ENCODE measurements around the gene ULK2.
A peak's percentile ranks its signal among the peaks of the same experiment; 100 is the strongest.
"Not testable (repeated sequence)": the region's sequence is repeated elsewhere in the genome, so short reads cannot be mapped to it uniquely, and the experiment has no call there.

The ULK2 gene

DNA sequence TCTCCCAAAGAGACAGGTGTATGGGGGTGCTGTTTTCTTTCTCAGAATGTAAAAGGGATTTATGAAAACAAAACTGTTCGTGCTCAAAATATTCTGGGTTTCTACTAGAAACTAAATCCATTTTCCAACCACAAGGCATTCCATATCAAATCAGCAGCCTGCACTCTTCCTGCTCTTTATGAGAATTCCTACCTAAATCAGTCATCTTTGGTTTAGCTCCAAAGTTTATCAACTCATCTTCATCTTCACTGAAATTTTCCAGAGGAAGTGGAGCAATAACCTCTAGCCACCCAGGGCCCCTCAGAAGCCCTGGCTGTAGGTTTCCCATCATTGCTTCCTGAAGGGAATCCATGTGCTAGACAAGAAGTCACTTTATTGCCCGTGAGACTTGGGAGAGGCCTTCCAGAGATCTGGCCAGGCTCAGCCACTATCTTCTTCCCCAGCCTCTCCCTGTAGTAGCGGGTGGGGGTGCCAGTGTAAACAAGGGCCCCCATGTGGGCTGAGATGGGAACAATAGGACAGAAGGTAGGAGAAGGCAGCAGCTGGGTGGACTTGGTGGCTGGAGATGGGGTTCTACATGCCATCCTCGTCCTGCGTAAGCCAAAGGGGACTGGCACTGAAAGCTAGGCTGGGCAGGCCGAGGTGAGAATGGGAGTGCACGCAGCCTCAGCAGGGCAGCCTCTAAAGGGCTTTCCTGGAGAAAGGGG lies 97.6 kb downstream of the ULK2 start:
- no peak for DNase-seq (ENCODE audit: extremely low read depth in 1 of 2, low read depth in 1 of 2)

DNA sequence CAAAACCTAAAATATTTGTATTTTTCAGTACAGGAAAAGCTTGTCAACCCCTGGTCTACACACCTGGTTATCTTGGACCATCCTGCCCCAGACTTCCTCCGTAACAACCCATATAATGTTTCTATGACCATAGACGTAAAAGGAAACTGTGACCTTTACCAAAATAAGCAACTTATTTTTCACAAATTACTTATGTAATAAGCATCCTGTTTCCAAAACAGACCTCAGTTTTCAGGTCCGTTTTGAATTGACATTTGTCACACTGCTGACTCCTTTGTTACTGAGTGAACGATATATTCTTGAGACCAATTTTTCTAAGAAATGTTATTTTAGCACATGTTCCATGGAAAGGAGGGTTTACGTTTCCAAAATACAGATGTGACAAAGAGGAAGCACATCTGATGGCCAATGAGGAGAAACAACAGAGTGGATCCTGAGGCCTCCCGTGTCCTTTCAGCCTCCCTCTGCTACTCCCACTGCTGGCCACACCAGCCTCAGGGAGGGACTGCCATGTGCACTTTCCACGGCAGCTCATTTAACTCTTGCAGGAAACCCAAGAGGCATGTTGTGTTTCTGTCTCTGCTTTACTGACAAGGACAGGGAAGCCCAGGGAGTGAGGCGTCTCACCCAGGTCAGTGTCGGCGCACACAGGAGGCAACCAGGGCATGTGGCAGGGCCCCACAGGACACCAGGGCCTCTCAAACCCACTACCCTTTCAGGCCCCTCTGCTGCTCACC lies 99.5 kb downstream of the ULK2 start:
- DNase-seq (ENCODE audit: extremely low read depth in 1 of 2, low read depth in 1 of 2): no peak

- DNase-seq (ENCODE audit: extremely low read depth in 1 of 2, low read depth in 1 of 2): peak; percentile 39 to 69
These were observed 101.1 kb downstream of the ULK2 start for GRCh38 chr17:19766421-19767270.

GRCh38 chr17:19766016-19766415 lies 101.7 kb downstream of the ULK2 start:
- DNase-seq (ENCODE audit: extremely low read depth in 1 of 2, low read depth in 1 of 2): no peak

DNA sequence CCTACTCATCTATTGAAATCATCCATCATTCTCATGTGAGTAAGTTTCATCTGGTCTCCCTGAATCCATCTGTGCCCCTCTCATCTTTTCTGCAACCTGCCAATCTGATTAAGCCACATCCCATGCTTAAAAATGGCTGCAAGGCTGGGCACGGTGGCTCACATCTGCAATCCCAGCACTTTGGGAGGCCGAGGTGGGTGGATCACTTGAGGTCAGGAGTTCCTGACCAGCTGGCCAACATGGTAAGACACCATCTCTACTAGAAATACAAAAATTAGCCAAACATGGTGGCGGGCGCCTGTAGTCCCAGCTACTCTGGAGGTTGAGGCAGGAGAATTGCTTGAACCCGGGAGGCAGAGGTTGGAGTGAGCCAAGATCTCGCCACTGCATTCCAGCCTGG lies 103.7 kb downstream of the ULK2 start:
- not testable (repeated sequence) for DNase-seq (ENCODE audit: extremely low read depth in 1 of 2, low read depth in 1 of 2)

GRCh38 chr17:19763416-19763815 lies 104.3 kb downstream of the ULK2 start:
- no peak for DNase-seq (ENCODE audit: extremely low read depth in 1 of 2, low read depth in 1 of 2)

DNA sequence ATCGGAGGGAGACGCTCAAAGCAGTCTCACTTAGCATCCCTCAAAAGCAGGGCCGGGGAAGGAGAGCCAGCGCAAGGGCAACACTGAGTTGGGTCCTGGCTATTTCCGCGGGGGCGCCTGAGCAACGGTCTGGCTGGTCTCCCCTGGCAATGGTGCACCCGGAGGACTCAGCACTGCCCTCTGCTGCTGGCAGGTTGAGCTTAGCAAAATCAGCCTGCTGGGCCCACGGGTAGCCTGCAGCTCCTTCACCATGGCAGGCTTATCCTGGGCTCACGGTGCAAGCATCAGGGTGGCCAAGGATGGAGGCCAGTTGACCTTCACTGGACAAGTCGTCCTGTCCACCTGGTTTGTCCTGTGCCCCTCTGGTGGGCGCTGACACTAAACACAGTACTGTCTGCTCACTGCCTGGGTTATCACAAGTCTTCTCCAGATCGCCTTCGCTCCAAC lies 105.2 kb downstream of the ULK2 start:
- peak; percentile 41 to 44 for DNase-seq (ENCODE audit: extremely low read depth in 1 of 2, low read depth in 1 of 2)

DNA sequence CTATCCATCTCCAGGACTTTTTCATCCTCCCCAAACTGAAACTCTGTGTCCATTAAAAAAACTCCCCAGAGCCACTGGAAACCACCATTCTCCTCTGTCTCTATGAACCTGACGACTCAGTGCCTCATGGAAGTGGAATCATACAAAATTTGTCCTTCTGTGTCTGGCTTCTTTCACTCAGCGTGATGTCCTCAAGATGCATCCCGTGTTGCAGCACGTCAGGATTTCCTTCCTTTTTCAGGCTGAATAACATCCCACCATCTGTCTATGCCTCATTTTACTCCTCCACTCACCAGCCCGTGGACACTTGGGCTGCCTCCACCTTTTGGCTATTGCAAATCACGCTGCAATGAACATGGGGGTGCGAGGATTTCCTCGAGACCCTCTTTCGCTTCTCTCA lies 107.0 kb downstream of the ULK2 start:
- DNase-seq (ENCODE audit: extremely low read depth in 1 of 2, low read depth in 1 of 2): no peak

DNA sequence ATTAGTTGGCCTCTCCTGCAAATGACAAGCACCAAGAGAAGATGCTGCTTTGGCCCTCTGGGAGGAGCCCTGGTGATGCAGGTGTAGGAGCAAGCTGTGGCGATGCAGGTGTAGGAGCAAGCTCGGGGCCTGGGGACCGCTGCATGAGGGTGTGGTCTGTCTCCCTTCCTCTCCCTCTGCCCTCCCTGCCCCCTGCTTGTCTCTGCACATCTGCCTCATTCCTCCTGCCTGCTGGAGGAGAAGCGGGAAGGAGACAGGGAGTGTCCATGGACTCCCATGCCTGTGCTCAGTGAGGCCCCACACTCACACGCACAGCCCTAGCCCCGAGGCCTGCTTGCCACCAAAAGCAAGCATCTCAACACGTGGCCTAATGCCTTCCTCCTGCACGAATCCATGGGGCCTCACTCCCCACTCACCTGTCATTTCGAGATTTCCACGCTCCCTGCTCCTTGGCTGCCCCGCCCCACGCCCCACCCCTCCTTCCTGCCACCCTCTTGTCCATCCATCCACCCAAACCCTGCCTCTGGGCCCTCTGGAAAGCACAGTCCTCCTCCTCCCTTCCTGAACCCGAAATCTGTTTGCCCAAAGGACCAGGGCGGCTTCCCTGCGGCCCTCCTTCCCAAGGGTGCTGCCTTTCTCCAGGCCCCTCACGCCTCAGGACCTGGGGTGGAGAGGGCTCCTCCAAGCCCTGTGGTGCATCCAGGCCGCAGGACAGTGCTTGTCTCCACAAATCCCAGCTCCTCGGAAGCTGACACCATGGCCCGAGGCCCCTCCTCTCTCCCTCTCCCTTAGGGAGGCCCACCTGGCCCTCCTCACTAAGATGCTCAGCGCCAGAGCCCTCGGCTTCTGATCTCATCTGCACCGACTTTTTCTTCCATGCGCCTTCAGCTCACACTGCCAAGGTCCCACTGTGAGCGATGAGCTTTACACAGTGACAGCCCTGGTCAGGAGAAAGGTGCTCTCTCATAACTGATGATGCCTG lies 107.9 kb downstream of the ULK2 start:
- no peak for DNase-seq (ENCODE audit: extremely low read depth in 1 of 2, low read depth in 1 of 2)

GRCh38 chr17:19757536-19758180 lies 110.1 kb downstream of the ULK2 start:
- no peak for DNase-seq (ENCODE audit: extremely low read depth in 1 of 2, low read depth in 1 of 2)

GRCh38 chr17:19756546-19756945 lies 111.2 kb downstream of the ULK2 start:
- no peak for DNase-seq (ENCODE audit: extremely low read depth in 1 of 2, low read depth in 1 of 2)

DNA sequence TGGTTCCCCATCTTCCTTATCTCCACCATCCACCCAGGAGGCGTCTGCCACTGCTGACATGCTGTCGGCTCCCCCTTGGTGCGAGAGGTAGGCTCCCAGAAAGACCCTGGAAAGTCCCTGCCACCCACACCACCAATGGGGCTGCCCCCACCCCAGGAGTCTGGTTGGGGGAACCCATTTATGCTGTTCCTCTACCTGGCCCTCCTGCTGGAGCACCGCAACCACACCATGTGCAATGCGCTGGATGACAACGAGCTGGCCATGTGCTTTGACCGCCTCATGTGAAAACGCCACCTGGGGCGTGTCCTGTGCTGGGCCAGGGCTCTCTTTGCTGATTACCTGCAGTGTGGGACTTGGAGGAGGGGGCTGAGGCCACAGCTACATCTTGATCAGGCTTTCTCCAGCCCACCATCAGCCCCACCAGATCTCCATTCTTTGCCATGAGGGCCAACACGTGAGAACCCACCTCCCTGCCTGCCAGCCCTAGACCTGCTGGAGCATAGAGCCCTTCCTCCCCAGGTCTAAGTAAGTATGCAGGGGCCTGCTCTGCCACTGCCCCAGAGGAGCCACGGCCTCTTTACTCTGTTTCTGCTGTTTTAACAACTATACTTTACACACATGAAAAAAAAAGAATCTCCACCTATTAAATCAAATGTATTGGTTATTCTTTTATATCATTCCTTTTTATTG lies 111.8 kb downstream of the ULK2 start:
- DNase-seq (ENCODE audit: extremely low read depth in 1 of 2, low read depth in 1 of 2): no peak

GRCh38 chr17:19755392-19755791 lies 112.3 kb downstream of the ULK2 start:
- DNase-seq (ENCODE audit: extremely low read depth in 1 of 2, low read depth in 1 of 2): no peak

- no peak for DNase-seq (ENCODE audit: extremely low read depth in 1 of 2, low read depth in 1 of 2)
These were observed 113.9 kb downstream of the ULK2 start for GRCh38 chr17:19753661-19754463.

DNA sequence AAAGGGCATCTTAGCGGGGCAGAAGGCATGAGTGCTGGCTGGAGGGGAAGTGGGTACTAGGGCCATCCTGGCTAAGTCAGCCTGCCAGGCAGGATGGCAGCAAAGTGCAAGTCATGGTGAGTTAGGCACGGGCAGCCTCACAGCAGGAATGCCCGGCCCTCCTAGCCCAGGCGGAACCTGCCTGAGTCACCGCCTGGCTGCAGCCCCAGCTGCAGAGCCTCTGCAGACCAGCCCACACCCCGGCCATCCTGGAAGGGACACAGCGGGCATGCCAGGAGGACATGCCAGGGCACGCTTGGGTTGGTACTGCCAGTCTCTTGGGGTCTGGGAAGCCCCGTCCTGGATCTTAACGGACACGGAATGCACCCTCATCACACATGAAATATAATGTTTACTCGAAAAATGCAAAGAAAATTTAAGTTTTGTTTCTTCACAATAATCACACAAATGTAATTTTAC lies 114.7 kb downstream of the ULK2 start:
- DNase-seq (ENCODE audit: extremely low read depth in 1 of 2, low read depth in 1 of 2): no peak

DNA sequence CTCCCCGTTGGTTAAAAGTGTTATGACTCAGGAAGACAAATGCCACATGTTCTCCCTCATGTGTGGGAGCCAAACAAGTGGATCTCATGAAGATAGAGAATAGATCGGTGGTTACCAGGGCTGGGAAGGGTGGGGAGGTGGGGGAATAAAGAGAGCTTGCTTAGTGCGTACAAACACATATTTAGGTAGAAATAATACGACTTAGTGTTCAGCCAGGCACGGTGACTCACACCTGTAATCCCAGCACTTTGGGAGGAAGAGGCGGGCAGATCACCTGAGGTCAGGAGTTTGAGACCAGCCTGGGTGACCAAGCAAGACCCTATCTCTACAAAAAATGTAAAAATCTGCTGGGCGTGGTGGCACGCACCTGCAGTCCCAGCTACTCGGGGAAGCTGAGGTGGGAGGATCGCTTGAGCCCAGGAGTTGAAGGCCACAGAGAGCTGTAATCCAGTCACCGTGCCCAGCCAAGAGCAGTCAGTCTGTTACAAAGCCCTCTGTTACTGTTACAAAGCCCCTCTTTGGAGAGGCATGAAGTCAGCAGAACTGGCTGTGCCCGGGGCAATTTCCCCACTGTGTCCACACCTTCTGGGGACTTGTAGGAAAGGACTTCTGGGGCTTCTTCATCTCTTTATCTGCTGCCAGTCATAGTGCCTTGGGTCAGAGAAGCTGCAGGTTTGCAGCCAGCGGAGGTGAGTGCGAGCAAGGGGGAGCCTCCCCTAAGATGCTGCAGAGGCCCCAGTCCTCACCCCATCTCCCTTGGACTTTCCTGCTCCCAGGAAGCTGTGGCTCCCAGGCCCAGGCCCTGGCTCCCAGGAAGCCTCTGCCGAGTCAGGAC lies 115.3 kb downstream of the ULK2 start:
- no peak for DNase-seq (ENCODE audit: extremely low read depth in 1 of 2, low read depth in 1 of 2)

- no peak for DNase-seq (ENCODE audit: extremely low read depth in 1 of 2, low read depth in 1 of 2)
These were observed 116.9 kb downstream of the ULK2 start for GRCh38 chr17:19750835-19751234.
